Fibroblast of lung (primary cell): ENCODE data around the gene HEPACAM.

Experiments
- CTCF ChIP-seq, 2 donors: IDR thresholded peaks in 1 of 2; conservative IDR thresholded peaks in 1 of 2; 1 replicate in 1 of 2; 2 replicates in 1 of 2; pipeline ENCODE4 v1.5.1; 2011 to 2012; ENCODE audit warnings: low read length in 2 of 2, control low read depth in 1 of 2, inconsistent platforms in 1 of 2, low read depth in 1 of 2, mild to moderate bottlenecking in 1 of 2
- EZH2 ChIP-seq: IDR thresholded peaks from 2 replicates; pipeline ENCODE4 v1.5.1; 2012; ENCODE audit warnings: low read length, control low read depth, mild to moderate bottlenecking; ENCODE audit errors: missing control alignments

GRCh38 chr11:124918950-124919349 lies 16.9 kb downstream of the HEPACAM start, which contains the start of gene HEPN1:
- TF ChIP-seq CTCF (conservative IDR thresholded peaks at IDR 0.05 in 1 of 2, IDR thresholded peaks at IDR 0.05 in 1 of 2; ENCODE audit: low read depth in 1 of 2, low read length in 2 of 2), result no peak
- TF ChIP-seq EZH2, result no peak
